GOT3 (cell line): ENCODE measurements around the gene PPP1R2C.

Source experiments
- DNase-seq: peaks from one replicate; lab custom pipeline; 2025; ENCODE audit warnings: mixed read lengths; lab: John Stamatoyannopoulos, UW

PPP1R2C gene

GRCh38 chrX:42748067-42748850 is 29.7 kb downstream of the PPP1R2C start:
- no peak for DNase-seq

GRCh38 chrX:42746606-42747005 is 31.4 kb downstream of the PPP1R2C start:
- no peak for DNase-seq

- DNase-seq = no peak
Measured at GRCh38 chrX:42740456-42740855, 37.5 kb downstream of the PPP1R2C start.

- DNase-seq = no peak
Measured at GRCh38 chrX:42739741-42740140, 38.2 kb downstream of the PPP1R2C start.

- no peak for DNase-seq
Measured at GRCh38 chrX:42739258-42739657, 38.7 kb downstream of the PPP1R2C start.

- no peak for DNase-seq
Measured at GRCh38 chrX:42738552-42738951, 39.4 kb downstream of the PPP1R2C start.

- DNase-seq = no peak
Measured at GRCh38 chrX:42735250-42735649, 42.7 kb downstream of the PPP1R2C start.

GRCh38 chrX:42732506-42732905 is 45.5 kb downstream of the PPP1R2C start:
- no peak for DNase-seq
